CD8-positive, alpha-beta memory T cell (primary cell): ENCODE measurements around the gene CAMSAP2. TPM values are rescaled to one million over a fixed set of nuclear protein-coding genes. Genes with fewer than 3 reads are reported as not detected.
"Not testable (repeated sequence)": the region's sequence is repeated elsewhere in the genome, so short reads cannot be mapped to it uniquely, and the experiment has no call there.

ENCODE experiments used
- CTCF ChIA-PET: fragments of 350-600 bp; sonication (Branson Sonifier 250); formaldehyde crosslinking; loops from one replicate; lab custom pipeline; 2021; ENCODE audit warnings: antibody characterized with exemption; lab: Charles Lee
- POLR2A ChIA-PET: fragments of 350-600 bp; sonication (Branson Sonifier 250); formaldehyde crosslinking; loops from one replicate; lab custom pipeline; 2021; ENCODE audit warnings: antibody characterized with exemption; lab: Charles Lee
- DNase-seq, 5 donors: peaks; one replicate each; pipeline versions ENCODE4 v3.0.0 to v3.0.0-alpha.2; 2020 to 2022; ENCODE audit warnings: mixed read lengths in 1 of 5
- H3K27ac ChIP-seq: one replicate; pipeline ENCODE4 v1.7.0; 2013; ENCODE audit warnings: low read depth, mild to moderate bottlenecking, low read length, moderate library complexity
- H3K27me3 ChIP-seq: 2 replicates; pipeline ENCODE4 v1.7.0; 2013; ENCODE audit warnings: low read length, mild to moderate bottlenecking; ENCODE audit not compliant: insufficient read depth, poor library complexity, severe bottlenecking
- H3K36me3 ChIP-seq: 2 replicates; pipeline ENCODE4 v1.7.0; 2013; ENCODE audit warnings: mild to moderate bottlenecking, low read length, moderate library complexity; ENCODE audit not compliant: insufficient read depth
- H3K4me1 ChIP-seq: 2 replicates; pipeline ENCODE4 v1.7.0; 2013; ENCODE audit warnings: mild to moderate bottlenecking, low read length, moderate library complexity; ENCODE audit not compliant: insufficient read depth
- H3K4me3 ChIP-seq: 2 replicates; pipeline ENCODE4 v1.7.0; 2013; ENCODE audit warnings: mild to moderate bottlenecking, low read length
- H3K9me3 ChIP-seq: 2 replicates; pipeline ENCODE4 v1.7.0; 2013; ENCODE audit warnings: mild to moderate bottlenecking, low read length
- H3K27ac Mint-ChIP-seq, 8 donors: one replicate each; pipeline ENCODE4 v1.8.0; 2020 to 2021; ENCODE audit warnings: mixed read lengths in 8 of 8, mild to moderate bottlenecking in 6 of 8, inconsistent platforms in 3 of 8, moderate library complexity in 3 of 8
- H3K27me3 Mint-ChIP-seq, 2 donors: one replicate each; pipeline ENCODE4 v1.8.0; 2020 to 2021; ENCODE audit warnings: mixed read lengths in 2 of 2, mild to moderate bottlenecking in 1 of 2, moderate library complexity in 1 of 2
- H3K36me3 Mint-ChIP-seq, 3 donors: one replicate each; pipeline ENCODE4 v1.8.0; 2020 to 2021; ENCODE audit warnings: mixed read lengths in 3 of 3, inconsistent platforms in 1 of 3, mild to moderate bottlenecking in 1 of 3
- H3K4me1 Mint-ChIP-seq, 3 donors: one replicate each; pipeline ENCODE4 v1.8.0; 2020 to 2021; ENCODE audit warnings: mixed read lengths in 3 of 3, inconsistent platforms in 1 of 3, mild to moderate bottlenecking in 1 of 3
- H3K4me3 Mint-ChIP-seq, 7 donors: one replicate each; pipeline ENCODE4 v1.8.0; 2020 to 2021; ENCODE audit warnings: mixed read lengths in 7 of 7, mild to moderate bottlenecking in 6 of 7, moderate library complexity in 4 of 7, inconsistent platforms in 2 of 7
- H3K9me3 Mint-ChIP-seq, 5 donors: one replicate each; pipeline ENCODE4 v1.8.0; 2020 to 2022; ENCODE audit warnings: mixed read lengths in 5 of 5, mild to moderate bottlenecking in 3 of 5, moderate library complexity in 2 of 5, inconsistent platforms in 1 of 5
- polyA plus RNA-seq: library from polyadenylated mRNA; unstranded; fragments of 300-500 nt; fragmentation: Illumina TruSeq; gene quantifications from one replicate; pipeline ENCODE4 v1.2.3, GENCODE V29; 2021
- total RNA-seq, 2 experiments: library from RNA; stranded (reverse); gene quantifications; one replicate each; pipeline ENCODE4 v1.2.3, GENCODE V29; 2021

Gene CAMSAP2
- total and polyA plus RNA-seq, 3 experiments from 2014 or later: 0.35 to 3.1 (median 2.7) TPM

DNA sequence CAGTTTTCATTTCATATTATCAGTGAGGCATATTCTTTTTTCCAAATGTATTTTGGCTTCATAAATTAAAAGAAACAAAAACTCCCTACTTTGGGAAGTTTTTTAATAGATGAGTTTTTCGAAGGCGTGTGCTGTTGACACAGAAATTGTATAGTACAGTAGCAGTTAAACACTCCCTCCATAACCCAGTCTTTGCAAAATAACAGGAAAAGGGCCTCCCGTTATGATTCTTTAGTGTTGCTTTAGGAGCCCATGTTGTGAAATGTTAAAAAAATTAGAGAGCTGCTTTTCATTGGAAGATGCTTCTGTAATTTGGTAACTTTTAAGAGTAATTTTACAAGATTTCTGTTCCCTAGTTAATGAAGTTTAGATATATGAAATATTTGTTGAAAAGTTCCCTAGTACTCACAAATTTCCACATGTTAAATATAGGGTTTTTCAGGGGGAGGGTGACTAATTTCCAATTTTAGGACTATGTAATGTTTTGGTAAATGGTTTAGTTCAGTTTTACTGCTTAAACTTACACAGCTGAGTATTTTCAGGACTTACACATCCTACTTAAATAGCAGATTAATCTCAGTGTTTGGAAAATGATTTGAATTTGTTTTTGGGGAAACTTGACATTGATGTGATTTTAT lies 2.0 kb downstream of the CAMSAP2 start:
- ChIA-PET CTCF (no interaction called here), POLR2A (interaction anchor here (0.5 kb wide), 1 partner anchor 198 kb away, joined by 3 read pairs; no protein-coding TSS in a partner anchor)
- DNase-seq: no peak
- H3K36me3 ChIP-seq: no peaks in the 10 kb centered on the region
- Mint-ChIP-seq H3K36me3 (peaks cover 0 to 3% (median 0%) of the 10 kb centered on the region in 3 donors), H3K4me3 (peak overlapping the region in 6 of 7 donors; percentile 61 to 86 (median 78)), H3K4me1 (peaks cover 26 to 47% (median 35%) of the 10 kb centered on the region in 3 donors), H3K27ac (peak overlapping the region in 2 of 8 donors; percentile 17 to 67), H3K9me3 (no peaks in the 10 kb centered on the region), H3K27me3 (peaks cover 5 to 7% of the 10 kb centered on the region in 2 donors)
- no peak overlapping the region for H3K27ac ChIP-seq
- no peaks in the 10 kb centered on the region for H3K27me3 ChIP-seq
- H3K9me3 ChIP-seq: no peaks in the 10 kb centered on the region
- peak overlapping the region; percentile 51 for H3K4me3 ChIP-seq
- peaks cover 19% of the 10 kb centered on the region for H3K4me1 ChIP-seq

DNA sequence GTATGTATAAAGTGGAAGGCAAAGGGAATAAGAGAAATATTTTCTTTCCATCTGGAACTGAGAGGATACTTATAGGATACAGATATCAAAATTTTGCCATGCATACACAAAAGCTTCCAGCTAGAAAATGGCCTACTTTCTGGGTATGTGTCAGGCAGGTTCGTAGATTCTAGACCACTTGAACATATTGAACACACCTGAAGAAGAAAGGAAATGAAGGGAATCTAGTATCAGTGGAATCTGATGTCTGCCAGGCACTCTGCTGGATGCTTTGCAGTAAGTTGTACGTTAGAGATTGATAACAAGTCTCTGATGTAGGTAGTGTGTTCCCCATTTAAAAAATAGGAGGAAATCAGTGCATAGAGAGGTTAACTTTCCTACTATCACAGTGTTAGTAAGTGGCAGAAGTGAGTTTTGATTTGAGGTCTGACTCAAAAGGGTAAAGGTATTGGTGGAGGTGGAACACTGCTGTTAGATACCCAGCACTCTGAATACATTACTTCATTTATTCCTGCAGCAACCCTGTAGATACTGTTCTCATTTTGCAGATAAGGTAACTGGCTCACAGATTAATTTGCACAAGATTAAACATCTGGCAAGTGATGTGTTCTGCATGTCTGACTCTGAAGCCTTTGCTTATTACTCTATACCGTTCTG lies 3.0 kb downstream of the CAMSAP2 start:
- H3K27ac ChIP-seq: no peak overlapping the region
- peaks cover 5 to 8% of the 10 kb centered on the region in 2 donors for H3K27me3 Mint-ChIP-seq
- H3K9me3 Mint-ChIP-seq: no peaks in the 10 kb centered on the region
- no peaks in the 10 kb centered on the region for H3K9me3 ChIP-seq
- peaks cover 26 to 47% (median 35%) of the 10 kb centered on the region in 3 donors for H3K4me1 Mint-ChIP-seq
- peaks cover 0 to 5% (median 3%) of the 10 kb centered on the region in 3 donors for H3K36me3 Mint-ChIP-seq
- POLR2A ChIA-PET: no interaction called here
- no peaks in the 10 kb centered on the region for H3K27me3 ChIP-seq
- no peak overlapping the region for H3K4me3 ChIP-seq
- H3K27ac Mint-ChIP-seq: no peak overlapping the region
- DNase-seq: no peak
- peak overlapping the region in 1 of 7 donors; percentile 26 for H3K4me3 Mint-ChIP-seq
- H3K36me3 ChIP-seq: no peaks in the 10 kb centered on the region
- H3K4me1 ChIP-seq: peaks cover 19% of the 10 kb centered on the region
- CTCF ChIA-PET: no interaction called here

DNA sequence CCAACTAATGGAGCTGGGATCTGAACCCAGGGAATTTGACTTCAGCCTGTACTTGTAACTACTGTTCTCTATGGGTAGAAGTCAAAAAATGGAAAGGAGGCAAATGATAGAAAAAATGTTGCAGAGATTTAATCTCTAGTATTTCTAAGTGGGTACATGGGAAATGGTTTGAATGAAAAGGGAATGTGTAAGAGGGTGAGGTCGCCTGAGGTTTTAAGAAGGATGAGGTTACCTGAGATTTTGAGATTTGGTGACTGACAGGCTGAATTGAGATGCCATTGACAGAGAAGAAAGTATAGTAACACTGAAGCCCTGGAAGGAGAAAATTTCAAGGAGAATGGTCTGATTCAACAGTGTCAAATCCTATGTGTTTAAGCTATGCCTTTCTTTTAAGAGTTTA lies 5.5 kb downstream of the CAMSAP2 start:
- H3K4me3 Mint-ChIP-seq: no peak overlapping the region
- H3K27me3 Mint-ChIP-seq: peaks cover 0 to 3% of the 10 kb centered on the region in 2 donors
- H3K9me3 Mint-ChIP-seq: no peaks in the 10 kb centered on the region
- Histone ChIP-seq H3K4me3 (no peak overlapping the region), H3K36me3 (no peaks in the 10 kb centered on the region), H3K27ac (no peak overlapping the region), H3K27me3 (no peaks in the 10 kb centered on the region), H3K4me1 (peaks cover 13% of the 10 kb centered on the region), H3K9me3 (no peaks in the 10 kb centered on the region)
- DNase-seq: no peak
- POLR2A ChIA-PET: no interaction called here
- peak overlapping the region in 1 of 8 donors; percentile 0 for H3K27ac Mint-ChIP-seq
- peaks cover 17 to 33% (median 26%) of the 10 kb centered on the region in 3 donors for H3K4me1 Mint-ChIP-seq
- CTCF ChIA-PET: no interaction called here
- peaks cover 0 to 5% (median 0%) of the 10 kb centered on the region in 3 donors for H3K36me3 Mint-ChIP-seq

DNA sequence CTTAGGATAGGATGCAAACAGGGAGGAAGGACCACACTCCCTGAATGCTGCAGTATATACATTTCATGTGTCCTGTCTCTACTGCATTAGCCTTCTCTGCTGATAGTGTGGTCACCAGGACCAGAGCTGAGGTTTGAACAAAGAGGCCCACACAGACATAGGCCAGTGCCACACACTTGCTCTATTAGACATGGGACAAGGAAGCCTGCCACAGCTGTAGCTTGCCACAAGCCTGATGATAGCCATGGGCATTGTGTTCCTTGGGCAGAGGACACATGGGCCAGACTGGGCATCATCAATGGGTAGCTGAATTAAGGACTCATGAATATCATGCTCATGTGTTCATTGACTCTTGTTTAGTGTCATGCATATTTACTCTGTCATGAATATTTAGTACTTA lies 10.4 kb downstream of the CAMSAP2 start:
- Mint-ChIP-seq H3K4me1 (peaks cover 5 to 6% (median 6%) of the 10 kb centered on the region in 3 donors), H3K4me3 (no peak overlapping the region), H3K36me3 (peaks cover 0 to 5% (median 2%) of the 10 kb centered on the region in 3 donors), H3K27me3 (peaks cover 0 to 3% of the 10 kb centered on the region in 2 donors), H3K27ac (no peak overlapping the region), H3K9me3 (no peaks in the 10 kb centered on the region)
- no peak for DNase-seq
- ChIA-PET CTCF (no interaction called here), POLR2A (no interaction called here)
- Histone ChIP-seq H3K4me1 (peaks cover 3% of the 10 kb centered on the region), H3K36me3 (no peaks in the 10 kb centered on the region), H3K9me3 (no peaks in the 10 kb centered on the region), H3K27ac (no peak overlapping the region), H3K27me3 (no peaks in the 10 kb centered on the region), H3K4me3 (no peak overlapping the region)

DNA sequence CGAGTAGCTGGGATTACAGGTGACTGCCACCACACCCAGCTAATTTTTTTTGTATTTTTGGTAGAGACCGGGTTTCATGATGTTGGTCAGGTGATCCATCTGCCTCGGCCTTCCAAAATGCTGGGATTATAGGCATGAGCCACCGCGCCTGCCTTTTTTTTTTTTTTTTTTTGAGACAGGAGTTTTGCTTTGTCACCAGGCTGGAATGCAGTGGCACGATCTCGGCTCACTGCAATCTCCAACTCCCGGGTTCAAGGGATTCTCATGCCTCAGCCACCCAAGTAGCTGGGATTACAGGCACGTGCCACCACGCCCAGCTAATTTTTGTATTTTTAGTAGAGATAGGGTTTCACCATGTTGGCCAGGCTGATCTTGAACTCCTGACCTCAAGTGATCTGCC lies 12.1 kb downstream of the CAMSAP2 start:
- DNase-seq, H3K27me3 Mint-ChIP-seq, H3K36me3 Mint-ChIP-seq, H3K4me3 Mint-ChIP-seq, H3K27ac ChIP-seq, H3K4me3 ChIP-seq, H3K36me3 ChIP-seq, H3K4me1 ChIP-seq, H3K27me3 ChIP-seq, CTCF ChIA-PET, H3K4me1 Mint-ChIP-seq, H3K9me3 ChIP-seq, POLR2A ChIA-PET, H3K9me3 Mint-ChIP-seq: not testable (repeated sequence)
- peak overlapping the region in 1 of 8 donors; percentile 61 for H3K27ac Mint-ChIP-seq

DNA sequence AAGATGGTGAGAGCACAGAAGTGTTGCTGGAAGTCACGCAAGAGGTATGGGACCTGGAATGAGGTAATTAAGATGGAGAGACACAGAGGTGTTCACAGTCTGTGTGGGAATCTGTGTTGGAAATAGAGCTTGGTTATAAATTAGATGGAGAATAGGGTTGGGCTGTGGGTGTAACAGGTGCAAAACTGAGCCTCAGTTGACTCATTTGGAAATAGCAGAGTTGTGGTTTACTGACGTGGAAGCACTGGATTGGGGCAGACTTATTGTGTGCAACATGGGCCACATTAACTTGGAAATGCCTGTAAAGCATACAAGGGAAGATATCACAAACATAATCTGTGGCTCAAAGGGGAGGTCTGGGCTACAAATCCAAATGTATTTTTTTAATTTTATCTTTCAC lies 13.0 kb downstream of the CAMSAP2 start:
- Mint-ChIP-seq H3K9me3 (no peaks in the 10 kb centered on the region), H3K4me1 (no peaks in the 10 kb centered on the region), H3K27me3 (peaks cover 0 to 3% of the 10 kb centered on the region in 2 donors), H3K4me3 (no peak overlapping the region), H3K36me3 (peaks cover 0 to 4% (median 0%) of the 10 kb centered on the region in 3 donors), H3K27ac (no peak overlapping the region)
- H3K4me1 ChIP-seq: no peaks in the 10 kb centered on the region
- no peak overlapping the region for H3K27ac ChIP-seq
- CTCF ChIA-PET: no interaction called here
- no peak for DNase-seq
- no peaks in the 10 kb centered on the region for H3K36me3 ChIP-seq
- POLR2A ChIA-PET: no interaction called here
- H3K9me3 ChIP-seq: no peaks in the 10 kb centered on the region
- no peaks in the 10 kb centered on the region for H3K27me3 ChIP-seq
- no peak overlapping the region for H3K4me3 ChIP-seq

DNA sequence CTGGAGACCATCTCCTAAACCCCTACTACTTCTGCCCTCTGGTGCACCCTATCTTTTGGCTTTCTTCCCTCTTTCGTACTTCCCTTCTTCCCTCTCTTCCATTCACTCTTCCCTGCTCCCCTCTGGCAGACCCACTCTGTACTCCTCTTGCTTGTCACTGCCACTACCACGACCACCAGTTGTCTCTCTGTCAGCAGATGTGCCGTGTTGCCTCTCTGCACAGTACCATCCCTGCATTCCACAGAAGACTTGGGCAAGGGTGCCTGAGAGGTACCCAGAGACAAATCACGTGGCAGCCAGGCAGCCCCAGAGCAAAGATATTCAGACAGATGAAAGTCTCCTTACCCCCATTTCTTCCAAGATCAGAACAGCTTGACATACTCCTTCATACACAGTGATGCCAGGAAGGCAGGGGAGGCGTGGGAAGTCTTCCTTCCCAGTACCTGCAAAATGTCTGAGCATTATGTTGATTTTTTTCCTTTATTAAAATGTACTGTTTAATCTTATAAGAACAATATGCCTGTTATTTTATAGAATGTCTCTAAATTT lies 15.0 kb downstream of the CAMSAP2 start:
- Histone ChIP-seq H3K27me3 (no peaks in the 10 kb centered on the region), H3K4me1 (no peaks in the 10 kb centered on the region), H3K27ac (no peak overlapping the region), H3K4me3 (no peak overlapping the region), H3K36me3 (no peaks in the 10 kb centered on the region), H3K9me3 (no peaks in the 10 kb centered on the region)
- Mint-ChIP-seq H3K27ac (no peak overlapping the region), H3K27me3 (peaks cover 0 to 3% of the 10 kb centered on the region in 2 donors), H3K36me3 (peaks cover 0 to 4% (median 0%) of the 10 kb centered on the region in 3 donors), H3K4me1 (no peaks in the 10 kb centered on the region), H3K4me3 (no peak overlapping the region), H3K9me3 (no peaks in the 10 kb centered on the region)
- DNase-seq: no peak
- ChIA-PET POLR2A (no interaction called here), CTCF (no interaction called here)

DNA sequence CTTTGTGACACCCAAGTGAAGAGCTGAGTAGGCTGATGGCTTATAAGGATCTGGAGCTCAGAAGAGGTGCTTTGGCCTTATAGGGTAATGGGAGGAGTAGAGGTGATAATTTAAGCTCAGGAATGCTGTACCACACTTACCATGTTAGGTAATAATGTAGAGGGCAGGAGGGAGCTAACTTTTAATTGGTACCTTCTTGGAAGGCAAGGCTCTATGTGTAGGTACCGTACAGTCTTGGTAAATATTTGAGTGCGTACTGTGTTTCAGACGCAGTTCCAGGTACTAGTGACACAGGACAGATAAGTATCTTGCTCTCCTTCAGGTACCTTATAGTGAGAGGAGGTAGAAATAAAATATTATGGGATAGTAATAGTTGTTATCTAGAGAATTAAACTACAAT lies 16.8 kb downstream of the CAMSAP2 start:
- peaks cover 0 to 4% of the 10 kb centered on the region in 2 donors for H3K27me3 Mint-ChIP-seq
- H3K4me3 ChIP-seq: no peak overlapping the region
- no peak overlapping the region for H3K4me3 Mint-ChIP-seq
- no peak overlapping the region for H3K27ac Mint-ChIP-seq
- peaks cover 0 to 4% (median 0%) of the 10 kb centered on the region in 3 donors for H3K36me3 Mint-ChIP-seq
- H3K9me3 Mint-ChIP-seq: no peaks in the 10 kb centered on the region
- H3K27ac ChIP-seq: no peak overlapping the region
- H3K9me3 ChIP-seq: no peaks in the 10 kb centered on the region
- H3K4me1 Mint-ChIP-seq: no peaks in the 10 kb centered on the region
- H3K36me3 ChIP-seq: no peaks in the 10 kb centered on the region
- ChIA-PET CTCF (no interaction called here), POLR2A (no interaction called here)
- H3K27me3 ChIP-seq: no peaks in the 10 kb centered on the region
- no peaks in the 10 kb centered on the region for H3K4me1 ChIP-seq
- DNase-seq: no peak
